ENCODE measurements around the gene PARD3. TPM values are rescaled to one million over a fixed set of nuclear protein-coding genes. Genes with fewer than 3 reads are reported as not detected.

The PARD3 gene
- polyA plus RNA-seq, 3 donors, result 0.51 TPM; not detected in 2

GRCh38 chr10:34811126-34811967 lies 3.7 kb downstream of the PARD3 start:
- no peak for TF ChIP-seq CTCF (IDR thresholded peaks at IDR 0.05)
- Histone ChIP-seq H3K9ac (ENCODE audit: insufficient read depth, low read length, poor library complexity, severe bottlenecking) (no peak overlapping the region), H3K36me3 (replicated peaks in 1 of 2; ENCODE audit: control insufficient read depth in 1 of 2, insufficient read depth in 2 of 2, low read length in 2 of 2) (no peaks in the 10 kb centered on the region), H3K4me1 (ENCODE audit: control insufficient read depth in 1 of 2, insufficient read depth in 2 of 2, low read length in 2 of 2) (no peaks in the 10 kb centered on the region), H3K4me3 (replicated peaks in 1 of 3; ENCODE audit: low read depth in 2 of 3, low read length in 3 of 3) (no peak overlapping the region), H4K20me1 (ENCODE audit: insufficient read depth, low read length) (no peaks in the 10 kb centered on the region), H3K27ac (ENCODE audit: low read depth in 1 of 2, low read length in 2 of 2) (no peak overlapping the region), H3K79me2 (ENCODE audit: insufficient read depth, low read length) (no peaks in the 10 kb centered on the region), H3K27me3 (ENCODE audit: control insufficient read depth in 2 of 2, insufficient read depth in 2 of 2, low read length in 2 of 2) (peaks cover 27 to 55% of the 10 kb centered on the region in 2 donors), H3K9me3 (replicated peaks in 1 of 2; ENCODE audit: control insufficient read depth in 1 of 2, insufficient read depth in 1 of 2, low read length in 2 of 2) (peaks cover 0 to 10% of the 10 kb centered on the region in 2 donors), H2AFZ (ENCODE audit: insufficient read depth, low read depth, low read length, poor library complexity, severe bottlenecking) (no peak overlapping the region), H3K4me2 (replicated peaks; ENCODE audit: extremely low read depth, low read length, poor library complexity, severe bottlenecking) (no peak overlapping the region)
- Mint-ChIP-seq H3K27ac (no peak overlapping the region), H3K4me3 (peak overlapping the region in 1 of 2 donors; percentile 21), H3K4me1 (no peaks in the 10 kb centered on the region), H3K9me3 (peaks cover 0 to 12% (median 0%) of the 10 kb centered on the region in 7 donors), H3K36me3 (no peaks in the 10 kb centered on the region), H3K27me3 (ENCODE audit: low read depth in 3 of 3) (peaks cover 51 to 73% (median 64%) of the 10 kb centered on the region in 3 donors)
- DNase-seq, result no peak
- 82% methylated on average over 12 of the region's 17 CpGs for WGBS (ENCODE audit: insufficient coverage)
- intact Hi-C loops (cut with micrococcal nuclease), result no loop called here

- H3K36me3 ChIP-seq (replicated peaks in 1 of 2; ENCODE audit: control insufficient read depth in 1 of 2, insufficient read depth in 2 of 2, low read length in 2 of 2), result no peaks in the 10 kb centered on the region
- intact Hi-C loops (cut with micrococcal nuclease), result no loop called here
- no peak overlapping the region for H3K4me3 ChIP-seq (replicated peaks in 1 of 3; ENCODE audit: low read depth in 2 of 3, low read length in 3 of 3)
- peaks cover 0 to 5% of the 10 kb centered on the region in 2 donors for H3K9me3 ChIP-seq (replicated peaks in 1 of 2; ENCODE audit: control insufficient read depth in 1 of 2, insufficient read depth in 1 of 2, low read length in 2 of 2)
- no peaks in the 10 kb centered on the region for H3K4me1 Mint-ChIP-seq
- DNase-seq, result no peak
- no peak overlapping the region for H3K4me2 ChIP-seq (replicated peaks; ENCODE audit: extremely low read depth, low read length, poor library complexity, severe bottlenecking)
- H3K9ac ChIP-seq (ENCODE audit: insufficient read depth, low read length, poor library complexity, severe bottlenecking), result no peak overlapping the region
- no peak overlapping the region for H3K27ac Mint-ChIP-seq
- no peaks in the 10 kb centered on the region for H4K20me1 ChIP-seq (ENCODE audit: insufficient read depth, low read length)
- whole genome bisulfite sequencing (ENCODE audit: insufficient coverage), result 89% methylated on average over 1 of the region's 3 CpGs
- no peak overlapping the region for H2AFZ ChIP-seq (ENCODE audit: insufficient read depth, low read depth, low read length, poor library complexity, severe bottlenecking)
- no peaks in the 10 kb centered on the region for H3K36me3 Mint-ChIP-seq
- H3K27me3 Mint-ChIP-seq (ENCODE audit: low read depth in 3 of 3), result peaks cover 45 to 66% (median 56%) of the 10 kb centered on the region in 3 donors
- H3K27me3 ChIP-seq (ENCODE audit: control insufficient read depth in 2 of 2, insufficient read depth in 2 of 2, low read length in 2 of 2), result peaks cover 27 to 46% of the 10 kb centered on the region in 2 donors
- H3K27ac ChIP-seq (ENCODE audit: low read depth in 1 of 2, low read length in 2 of 2), result no peak overlapping the region
- H3K4me1 ChIP-seq (ENCODE audit: control insufficient read depth in 1 of 2, insufficient read depth in 2 of 2, low read length in 2 of 2), result no peaks in the 10 kb centered on the region
- H3K4me3 Mint-ChIP-seq, result no peak overlapping the region
- no peaks in the 10 kb centered on the region for H3K79me2 ChIP-seq (ENCODE audit: insufficient read depth, low read length)
- peaks cover 0 to 3% (median 0%) of the 10 kb centered on the region in 7 donors for H3K9me3 Mint-ChIP-seq
- TF ChIP-seq CTCF (IDR thresholded peaks at IDR 0.05), result no peak
Measured at GRCh38 chr10:34809796-34810195, 5.3 kb downstream of the PARD3 start.

Data from CD14-positive monocyte (primary cell).